IPS-18c (cell line): Measurements from ENCODE around the gene SPATA16.
"Not testable (repeated sequence)": the region's sequence is repeated elsewhere in the genome, so short reads cannot be mapped to it uniquely, and the experiment has no call there.

Experiments
- H3K4me3 ChIP-seq: 2 replicates; pipeline ENCODE4 v1.7.0; 2013; ENCODE audit warnings: low read depth, mild to moderate bottlenecking, low read length, moderate library complexity; ENCODE audit not compliant: insufficient read depth
- H3K9me3 ChIP-seq: one replicate; pipeline ENCODE4 v1.6.1; 2013; ENCODE audit warnings: mild to moderate bottlenecking, low read length, moderate library complexity; ENCODE audit not compliant: control insufficient read depth, insufficient read depth

Gene SPATA16

DNA sequence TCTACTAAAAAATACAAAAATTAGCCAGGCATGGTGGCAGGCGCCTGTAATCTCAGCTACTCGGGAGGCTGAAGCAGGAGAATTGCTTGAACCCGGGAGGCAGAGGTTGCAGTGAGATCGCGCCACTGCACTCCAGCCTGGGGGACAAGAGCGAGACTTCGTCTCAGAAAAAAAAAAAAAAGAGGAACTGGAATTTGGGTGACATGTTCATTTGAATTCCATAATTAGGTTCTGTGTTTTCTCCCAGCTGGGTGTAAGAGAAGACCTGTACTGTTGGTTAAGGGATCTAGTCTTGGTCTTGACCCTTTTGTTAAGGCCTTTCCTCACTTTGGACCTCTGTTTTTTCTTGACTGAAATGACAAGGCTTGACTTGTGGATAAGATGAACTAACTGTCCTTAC is 120.9 kb downstream of the SPATA16 start:
- not testable (repeated sequence) for H3K9me3 ChIP-seq, H3K4me3 ChIP-seq

DNA sequence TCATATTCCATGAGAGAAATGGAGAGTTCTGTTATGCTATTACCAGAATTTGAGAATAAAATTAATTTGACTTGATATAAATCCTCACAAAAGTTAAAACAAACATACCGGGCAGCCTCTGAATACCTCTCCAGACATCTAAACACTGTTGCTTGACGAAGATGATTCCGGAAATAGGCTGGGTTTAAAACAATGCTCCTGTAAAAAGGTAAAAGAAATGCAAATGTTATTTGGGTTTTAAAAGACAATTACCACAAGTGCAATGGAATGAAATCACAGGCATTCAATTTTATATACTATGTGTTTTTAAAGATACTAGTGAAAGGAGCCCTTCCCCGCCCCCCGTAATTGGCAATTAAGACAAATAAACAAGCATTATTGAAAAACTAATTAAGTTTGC is 121.7 kb downstream of the SPATA16 start:
- Histone ChIP-seq H3K9me3 (no peaks in the 10 kb centered on the region), H3K4me3 (no peak overlapping the region)

DNA sequence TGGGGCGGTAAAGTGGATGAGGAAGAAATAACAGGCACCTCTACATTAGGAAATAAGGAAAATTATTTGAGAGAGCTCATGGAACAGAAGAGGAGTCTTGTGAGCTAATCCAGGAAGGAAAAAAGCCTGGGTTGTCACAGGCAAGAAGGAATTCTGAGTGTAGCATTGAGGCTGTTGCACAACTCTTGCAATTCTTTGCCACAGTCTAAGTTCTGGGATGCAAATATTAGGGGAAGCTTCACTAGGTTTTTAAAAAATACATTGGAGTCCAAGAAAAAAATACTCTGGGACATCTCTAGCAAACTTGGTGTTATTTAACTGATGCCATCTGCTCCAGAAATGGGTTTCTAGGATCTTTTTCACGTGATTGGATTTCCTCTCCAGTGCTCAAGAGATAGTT is 122.3 kb downstream of the SPATA16 start:
- no peaks in the 10 kb centered on the region for H3K9me3 ChIP-seq
- H3K4me3 ChIP-seq: no peak overlapping the region

DNA sequence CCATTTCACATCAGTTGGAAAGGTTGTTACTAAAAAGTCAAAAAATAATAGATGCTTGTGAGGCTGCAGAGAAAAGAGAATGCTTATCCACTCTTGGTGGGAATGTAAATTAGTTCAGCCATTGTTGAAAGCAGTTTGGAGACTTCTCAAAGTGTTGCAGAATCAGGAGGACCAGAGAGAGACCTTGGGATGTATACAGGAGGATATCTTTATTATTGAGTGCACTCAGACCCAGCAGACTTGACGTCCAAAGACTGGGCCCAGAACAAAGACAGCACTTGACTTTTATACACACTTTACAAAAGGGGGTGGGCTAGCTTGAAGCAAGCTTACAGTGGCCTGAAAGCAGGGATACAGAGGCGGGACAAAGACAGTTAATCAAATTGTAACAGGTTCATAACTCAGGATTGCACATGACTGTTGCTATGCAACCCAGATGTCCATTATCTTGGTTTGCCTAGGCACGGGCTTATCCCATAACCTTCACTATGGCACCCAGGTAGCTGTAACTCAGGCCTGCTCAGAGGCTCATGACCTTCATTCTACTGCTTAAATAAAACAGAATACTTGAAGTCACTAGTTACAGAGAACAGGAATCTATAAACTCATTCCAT is 127.7 kb downstream of the SPATA16 start:
- no peak overlapping the region for H3K4me3 ChIP-seq
- H3K9me3 ChIP-seq: peaks cover 2% of the 10 kb centered on the region

DNA sequence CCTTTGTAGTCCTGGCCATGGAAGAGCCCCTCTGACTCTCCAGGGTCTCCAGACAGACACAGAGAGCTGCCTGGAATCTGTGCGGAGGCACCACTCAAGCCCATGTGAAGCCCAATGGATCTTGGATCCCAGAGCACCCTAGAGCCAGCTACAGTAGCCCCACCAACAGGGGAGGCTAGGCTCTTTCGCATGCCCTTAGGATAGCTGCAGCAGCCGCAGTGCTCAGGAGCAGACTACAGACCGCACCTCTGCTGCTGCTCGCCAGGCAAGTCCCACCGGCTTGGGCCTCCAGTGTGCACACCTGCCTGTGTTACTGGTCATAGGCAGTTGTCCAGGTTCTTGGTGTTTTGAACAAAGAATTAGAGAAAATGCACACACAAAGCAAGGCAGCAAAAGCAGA is 131.6 kb downstream of the SPATA16 start:
- H3K4me3 ChIP-seq: no peak overlapping the region
- H3K9me3 ChIP-seq: peaks cover 2% of the 10 kb centered on the region

DNA sequence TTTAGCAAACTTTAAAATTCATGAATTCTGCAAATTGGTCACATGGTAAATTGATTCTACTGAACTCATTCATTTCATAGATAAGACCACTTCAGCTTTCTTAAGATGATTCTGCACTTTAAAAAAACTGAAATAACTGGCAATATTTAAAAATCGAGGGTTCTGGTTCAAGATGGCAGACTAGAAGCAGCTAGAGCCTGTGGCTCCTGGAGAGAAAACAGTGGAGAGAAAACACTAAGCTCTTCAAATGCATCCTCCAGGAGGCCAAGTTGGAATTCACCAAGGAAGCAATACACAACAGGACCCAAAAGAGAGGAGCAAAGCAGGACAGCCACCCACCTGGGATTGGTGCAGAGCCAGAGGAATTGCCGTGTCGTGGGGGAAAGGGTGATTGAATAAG is 132.1 kb downstream of the SPATA16 start:
- Histone ChIP-seq H3K9me3 (peaks cover 2% of the 10 kb centered on the region), H3K4me3 (no peak overlapping the region)

DNA sequence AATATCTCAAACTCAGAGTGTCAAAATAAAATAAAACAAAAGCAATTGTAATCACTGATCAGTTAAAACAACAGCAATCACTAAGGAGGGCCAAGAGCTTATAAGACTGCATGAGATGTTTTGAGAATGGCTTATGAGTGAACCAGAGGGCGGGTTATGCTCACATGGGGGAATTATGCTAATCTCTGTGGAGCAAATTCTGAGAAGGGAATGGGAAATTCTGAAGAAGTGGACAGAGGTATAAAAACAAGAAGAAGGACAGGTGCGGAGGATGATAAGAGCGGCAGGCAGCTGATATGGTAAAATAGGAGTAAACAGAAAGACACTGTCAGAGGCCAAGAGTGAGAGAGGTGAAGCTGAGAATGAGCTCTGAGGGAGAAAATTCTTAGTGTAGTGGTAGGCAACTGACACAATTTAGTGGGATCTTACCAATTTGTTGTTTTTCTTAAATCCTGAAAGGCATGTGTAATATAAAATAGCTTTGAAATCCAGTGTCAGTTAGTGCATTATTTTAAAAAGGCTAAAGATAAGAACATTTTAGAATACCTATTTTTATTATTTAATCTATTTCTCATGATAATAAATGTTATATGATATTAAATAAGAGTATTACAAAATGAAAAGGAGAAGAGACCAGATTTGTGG is 133.8 kb downstream of the SPATA16 start:
- Histone ChIP-seq H3K9me3 (peaks cover 2% of the 10 kb centered on the region), H3K4me3 (no peak overlapping the region)

DNA sequence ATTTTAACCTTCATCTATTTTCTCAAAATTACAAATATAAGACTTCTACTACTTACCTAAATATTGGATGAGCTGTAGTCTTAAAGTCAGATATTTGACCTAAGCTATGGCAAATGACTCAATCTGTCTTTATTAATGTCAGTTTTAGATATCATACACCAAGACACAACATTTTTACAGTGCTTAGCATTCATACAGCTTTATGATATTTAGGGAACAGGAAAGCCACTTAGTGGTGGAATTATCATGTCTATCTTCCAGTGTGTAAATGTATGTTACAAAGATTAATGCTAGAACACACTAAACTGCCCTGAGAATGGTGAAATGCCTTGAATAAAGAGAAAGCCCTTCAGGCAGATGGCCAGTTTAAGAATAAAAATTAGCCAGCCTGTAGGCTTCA is 135.0 kb downstream of the SPATA16 start:
- Histone ChIP-seq H3K4me3 (no peak overlapping the region), H3K9me3 (peaks cover 2% of the 10 kb centered on the region)

DNA sequence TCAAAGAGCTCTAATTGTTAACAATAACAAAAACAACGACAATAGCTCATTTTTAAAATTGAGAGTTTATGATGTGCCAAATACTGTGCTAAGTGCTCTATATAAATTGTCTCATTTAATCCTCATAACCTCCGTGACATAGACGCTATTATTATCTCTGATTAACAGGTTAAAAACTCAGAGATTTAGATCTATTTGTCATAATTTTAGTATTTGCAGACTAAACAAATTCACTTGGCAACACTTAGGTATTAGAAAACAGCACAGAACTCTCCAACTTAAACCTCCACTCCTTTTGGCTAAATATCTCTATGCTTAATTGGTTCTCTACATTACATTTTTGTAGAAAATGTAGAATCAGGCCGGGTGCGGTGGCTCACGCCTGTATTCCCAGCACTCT is 136.4 kb downstream of the SPATA16 start:
- H3K4me3 ChIP-seq: no peak overlapping the region
- H3K9me3 ChIP-seq: no peaks in the 10 kb centered on the region

DNA sequence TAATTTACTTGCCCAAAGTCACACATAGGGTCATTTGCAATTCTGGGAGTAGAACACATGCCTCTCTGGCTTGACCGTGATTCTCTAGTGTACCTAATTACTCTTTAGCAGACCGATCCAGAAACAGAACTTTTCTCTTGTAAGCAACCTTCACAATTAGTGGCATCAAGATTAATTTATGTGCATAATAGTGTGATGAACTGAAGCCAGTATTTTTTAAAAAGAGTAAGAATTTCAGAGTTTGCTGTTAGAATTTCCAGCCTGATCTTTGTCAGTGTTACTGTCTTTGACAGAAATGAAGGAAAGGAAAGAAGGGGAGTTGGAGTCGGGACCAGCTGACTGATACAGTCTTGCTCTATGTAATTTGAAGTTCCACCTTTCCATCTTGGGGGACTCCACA is 137.1 kb downstream of the SPATA16 start:
- Histone ChIP-seq H3K9me3 (no peaks in the 10 kb centered on the region), H3K4me3 (no peak overlapping the region)

DNA sequence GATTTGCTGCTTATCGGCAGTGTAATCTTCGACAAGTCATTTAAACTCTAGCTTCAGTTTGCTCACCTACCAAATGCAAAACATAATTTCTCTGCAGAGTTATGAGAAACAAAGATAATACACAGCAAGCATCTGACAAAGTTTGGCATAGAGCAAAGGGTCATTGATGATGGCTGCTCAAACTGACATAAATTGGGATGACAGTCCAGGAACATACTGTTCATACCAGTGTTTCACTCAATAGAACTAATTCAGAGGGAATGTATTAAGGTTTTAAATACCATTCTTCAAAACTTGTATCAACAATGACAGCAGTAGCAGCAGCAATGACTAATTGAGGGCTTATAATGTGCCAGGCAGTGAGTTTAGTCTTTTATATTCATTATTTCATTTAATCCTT is 137.6 kb downstream of the SPATA16 start:
- H3K4me3 ChIP-seq: no peak overlapping the region
- H3K9me3 ChIP-seq: no peaks in the 10 kb centered on the region

DNA sequence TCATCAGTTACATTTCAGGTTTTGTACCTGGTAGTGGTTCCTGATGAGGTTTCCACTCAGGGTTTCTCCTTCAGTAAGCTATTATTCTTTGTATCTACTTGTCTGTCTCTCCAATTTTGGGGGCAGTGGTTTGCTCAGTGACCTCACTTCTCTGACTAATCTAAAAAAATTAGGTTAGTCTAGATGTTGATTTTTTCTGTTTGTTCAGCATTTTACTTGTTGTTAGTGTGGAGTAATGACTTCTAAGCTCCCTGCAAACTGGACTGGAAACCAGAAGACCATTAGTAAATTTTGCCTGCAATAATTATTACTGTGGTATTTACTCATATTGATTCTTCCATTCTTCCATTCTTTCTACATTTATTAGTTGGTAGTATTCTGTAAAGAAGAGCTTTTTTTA is 139.4 kb downstream of the SPATA16 start:
- no peak overlapping the region for H3K4me3 ChIP-seq
- no peaks in the 10 kb centered on the region for H3K9me3 ChIP-seq

DNA sequence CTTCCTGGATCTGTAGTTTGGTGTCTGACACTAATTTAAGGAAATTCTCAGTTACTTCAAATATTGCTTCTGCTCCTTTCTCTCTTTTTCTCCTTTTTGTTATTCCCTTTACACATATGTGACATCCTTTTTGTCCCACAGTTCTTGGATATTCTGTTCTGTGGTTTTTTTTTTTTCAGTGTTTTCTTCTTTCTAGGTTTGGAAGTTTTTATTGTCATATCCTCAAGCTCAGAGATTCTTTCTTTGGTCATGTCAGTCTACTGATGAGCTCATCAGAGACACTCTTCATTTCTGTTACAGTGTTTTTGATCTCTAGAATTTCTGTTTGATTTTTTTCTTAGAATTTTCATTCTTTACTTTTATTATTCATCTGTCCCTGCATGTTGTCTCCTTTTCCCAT is 140.5 kb downstream of the SPATA16 start:
- Histone ChIP-seq H3K4me3 (no peak overlapping the region), H3K9me3 (no peaks in the 10 kb centered on the region)

DNA sequence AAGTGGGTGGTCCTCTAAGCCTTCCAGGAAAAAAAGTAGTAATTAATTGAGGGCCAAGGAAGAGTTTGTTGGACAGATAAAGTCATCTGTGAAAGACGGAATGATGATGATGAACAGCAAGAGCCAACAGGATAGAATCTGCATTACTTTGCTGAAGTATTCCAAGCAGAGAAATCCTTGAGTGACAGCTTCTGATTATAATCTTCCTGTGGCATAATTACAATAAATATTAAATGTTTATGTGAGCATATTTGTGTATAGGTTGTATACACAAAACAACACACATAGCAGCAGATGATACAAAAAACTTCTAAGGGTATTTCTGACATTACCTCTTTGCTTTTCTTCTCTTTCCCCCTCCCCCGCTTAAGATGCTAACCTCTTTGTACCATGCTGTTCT is 147.6 kb downstream of the SPATA16 start:
- no peaks in the 10 kb centered on the region for H3K9me3 ChIP-seq
- H3K4me3 ChIP-seq: no peak overlapping the region

DNA sequence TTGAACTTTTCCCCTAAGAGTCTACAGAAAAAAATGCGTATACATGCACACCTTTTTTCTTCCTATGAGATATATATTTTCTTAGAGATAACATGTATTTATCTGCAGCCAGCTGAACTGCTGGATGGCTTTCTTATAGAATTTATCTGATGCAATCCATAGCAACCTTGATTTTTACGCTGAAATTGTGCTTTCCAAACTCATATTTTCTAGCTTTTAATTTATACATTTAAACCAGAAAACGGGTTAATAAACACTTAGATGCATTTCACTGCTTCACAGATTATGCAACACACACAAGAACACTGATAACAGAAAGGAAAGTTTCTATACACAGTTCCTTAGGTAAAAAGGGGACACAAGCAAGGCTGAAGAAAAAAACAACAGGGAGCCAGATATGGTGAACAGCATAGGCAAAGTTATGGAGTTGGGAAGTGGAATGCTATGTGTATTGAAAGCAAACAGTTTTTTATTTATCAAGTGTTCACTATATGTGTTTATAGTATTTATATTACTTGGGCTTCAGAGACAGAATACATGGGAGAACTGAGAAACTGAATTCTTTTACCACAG is 149.5 kb downstream of the SPATA16 start:
- no peak overlapping the region for H3K4me3 ChIP-seq
- no peaks in the 10 kb centered on the region for H3K9me3 ChIP-seq

DNA sequence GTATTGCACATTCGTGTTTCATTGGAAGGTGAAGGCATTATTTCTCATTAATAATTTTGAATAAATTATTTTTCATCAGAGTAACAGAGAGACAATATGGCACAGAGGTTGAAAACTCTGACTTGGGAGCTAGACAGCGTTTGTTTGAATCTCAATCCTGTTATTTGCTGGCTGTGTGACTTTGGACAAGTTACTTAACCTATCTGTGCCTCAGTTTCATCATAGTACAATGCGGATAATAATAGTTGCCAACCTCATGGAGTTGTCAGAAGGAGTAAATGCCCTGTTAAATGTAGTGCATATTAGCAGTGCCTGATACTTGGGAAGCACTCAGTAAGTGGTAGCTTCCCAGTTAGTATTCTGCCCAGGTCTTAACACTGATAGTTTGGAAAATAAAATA is 151.7 kb downstream of the SPATA16 start:
- H3K4me3 ChIP-seq: no peak overlapping the region
- H3K9me3 ChIP-seq: no peaks in the 10 kb centered on the region

DNA sequence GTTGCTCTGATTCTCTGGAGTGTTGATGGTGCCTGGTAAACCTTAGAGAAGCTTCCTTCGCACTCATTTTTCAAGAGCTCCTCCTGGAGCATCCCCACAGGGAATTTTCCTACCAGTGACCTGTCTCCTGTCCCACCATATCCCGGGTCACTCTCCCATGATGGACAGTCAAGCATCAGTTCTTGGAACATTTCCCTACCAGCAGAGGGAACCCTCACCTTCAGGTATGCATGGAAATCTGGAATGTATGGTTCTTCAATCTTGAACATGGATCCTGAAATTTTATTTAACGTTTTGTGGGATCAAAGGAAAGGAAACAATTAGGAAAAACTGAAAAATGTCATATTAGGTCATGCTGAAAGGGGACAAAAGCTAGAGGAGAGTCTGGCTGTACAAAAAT is 153.8 kb downstream of the SPATA16 start:
- no peaks in the 10 kb centered on the region for H3K9me3 ChIP-seq
- H3K4me3 ChIP-seq: no peak overlapping the region

DNA sequence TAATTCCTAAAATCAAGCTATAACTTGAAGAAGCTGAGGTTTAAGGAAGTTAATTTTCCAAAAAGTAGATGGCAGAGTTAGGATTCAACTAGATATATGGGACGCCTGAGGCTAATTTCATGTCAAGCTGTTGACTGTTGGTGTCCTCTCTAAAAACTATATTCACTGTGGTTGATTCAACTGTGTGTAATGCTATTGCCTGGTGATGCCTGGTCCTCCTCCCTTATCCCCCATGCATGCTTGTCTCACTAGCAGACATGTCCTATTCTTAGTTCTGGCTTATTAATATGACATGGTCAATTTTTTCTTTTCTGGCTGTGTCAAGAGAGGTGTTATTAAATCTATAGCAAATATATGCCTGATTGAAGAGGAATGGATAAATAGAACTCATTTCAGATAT is 156.1 kb downstream of the SPATA16 start:
- no peaks in the 10 kb centered on the region for H3K9me3 ChIP-seq
- no peak overlapping the region for H3K4me3 ChIP-seq
